Adrenal gland (tissue), 12 donors: ENCODE results near the gene JARID2. TPM values are rescaled to one million over a fixed set of nuclear protein-coding genes. Genes with fewer than 3 reads are reported as not detected.

ENCODE experiments used
- DNase-seq, 7 donors: peaks; one replicate each; pipeline ENCODE4 v3.0.0-alpha.2; 2019 to 2020
- H3K27ac ChIP-seq, 5 donors: fragments of 200-600 bp; sonication (generic) in 4 of 5; 1 replicate in 3 of 5; 2 replicates in 2 of 5; pipeline versions ENCODE4 v1.5.1 to v1.8.0; 2016 to 2020; ENCODE audit warnings: mild to moderate bottlenecking in 1 of 5
- H3K27me3 ChIP-seq: fragments of 200-600 bp; 2 replicates; pipeline ENCODE4 v1.8.0; 2021
- H3K36me3 ChIP-seq, 2 donors: fragments of 200-600 bp; replicated peaks in 1 of 2; 1 replicate in 1 of 2; 2 replicates in 1 of 2; pipeline versions ENCODE4 v1.5.1 to v1.8.0; 2018 to 2022
- H3K4me1 ChIP-seq, 2 donors: fragments of 200-600 bp; replicated peaks in 1 of 2; 1 replicate in 1 of 2; 2 replicates in 1 of 2; pipeline versions ENCODE4 v1.5.1 to v1.8.0; 2018 to 2021
- H3K4me3 ChIP-seq, 4 donors: fragments of 200-600 bp; sonication (generic) in 3 of 4; one replicate each; pipeline ENCODE4 v1.5.1; 2016 to 2018
- H3K9me3 ChIP-seq, 3 donors: fragments of 200-600 bp; sonication (generic) in 1 of 3; replicated peaks in 1 of 3; 1 replicate in 2 of 3; 2 replicates in 1 of 3; pipeline versions ENCODE4 v1.5.1 to v1.8.0; 2016 to 2021
- POLR2A ChIP-seq, 2 donors: fragments of 450-650 bp; IDR thresholded peaks; one replicate each; pipeline ENCODE4 v1.6.1; 2017; ENCODE audit warnings: antibody characterized with exemption in 2 of 2, mild to moderate bottlenecking in 2 of 2, moderate library complexity in 1 of 2
- WGBS, 4 donors: extraction: QIAGEN DNeasy Blood & Tissue Kit in 2 of 4; methylation state at CpG; one replicate each; pipeline versions ENCODE4 v1.1.5 to v1.1.7; 2013 to 2017; 5-methylcytosine and 5-hydroxymethylcytosine counted together
- intact Hi-C, 2 donors: fragments of 100-400 bp; cut with DNase I; formaldehyde crosslinking; loops; one replicate each; pipeline versions ENCODE4 v1.14.1 to v1.15.0; 2022 to 2023
- polyA plus RNA-seq, 3 donors: library from polyadenylated mRNA; stranded (reverse); fragments of 200-250 nt in 2 of 3; fragments of 350-450 nt in 1 of 3; fragmentation: Illumina TruSeq in 1 of 3; extraction: RNeasy Lipid Tissue Mini Kit (QIAGEN cat#74804) in 1 of 3; gene quantifications; one replicate each; pipeline ENCODE4 v1.2.3, GENCODE V29; 2013 to 2014
- total RNA-seq, 9 donors: library from RNA; depleted of rRNA in 4 of 9; stranded (reverse); fragments of >200 nt in 4 of 9; fragments of 120-200 nt in 1 of 9; fragmentation: NEBNext Ultra II Directional in 1 of 9; extraction: Animal tissue kit (Norgen Biotek cat#: 25700) in 1 of 9; gene quantifications; one replicate each; pipeline versions ENCODE4 v1.1.0 to v1.2.4, GENCODE V29; 2013 to 2023
- TF ChIP-seq, protein P1 (sequence below), 6 experiments: fragments of 450-650 bp in 4 of 6; fragments of 200-600 bp in 2 of 6; sonication (generic) in 1 of 6; IDR thresholded peaks; 1 replicate in 5 of 6; 2 replicates in 1 of 6; pipeline versions ENCODE4 v1.5.1 to v1.8.0; 2016 to 2021; ENCODE audit warnings: antibody characterized with exemption in 6 of 6, mild to moderate bottlenecking in 2 of 6, moderate library complexity in 1 of 6
- donor health status: healthy with polysubstance abuse.
- donor health status: Bipolar disorder and iron deficiency.
- donor health status: DM: yes; HTN: yes; CAD: no.
- donor health status: DM: no; HTN: no; CAD: no.
- donor health status: DM: no; HTN: no; CAD: no.
- donor health status: DM: yes; HTN: yes; CAD: no.

The JARID2 gene
- total and polyA plus RNA-seq, 12 donors: 3.0 to 13.6 (median 8.2) TPM

DNA sequence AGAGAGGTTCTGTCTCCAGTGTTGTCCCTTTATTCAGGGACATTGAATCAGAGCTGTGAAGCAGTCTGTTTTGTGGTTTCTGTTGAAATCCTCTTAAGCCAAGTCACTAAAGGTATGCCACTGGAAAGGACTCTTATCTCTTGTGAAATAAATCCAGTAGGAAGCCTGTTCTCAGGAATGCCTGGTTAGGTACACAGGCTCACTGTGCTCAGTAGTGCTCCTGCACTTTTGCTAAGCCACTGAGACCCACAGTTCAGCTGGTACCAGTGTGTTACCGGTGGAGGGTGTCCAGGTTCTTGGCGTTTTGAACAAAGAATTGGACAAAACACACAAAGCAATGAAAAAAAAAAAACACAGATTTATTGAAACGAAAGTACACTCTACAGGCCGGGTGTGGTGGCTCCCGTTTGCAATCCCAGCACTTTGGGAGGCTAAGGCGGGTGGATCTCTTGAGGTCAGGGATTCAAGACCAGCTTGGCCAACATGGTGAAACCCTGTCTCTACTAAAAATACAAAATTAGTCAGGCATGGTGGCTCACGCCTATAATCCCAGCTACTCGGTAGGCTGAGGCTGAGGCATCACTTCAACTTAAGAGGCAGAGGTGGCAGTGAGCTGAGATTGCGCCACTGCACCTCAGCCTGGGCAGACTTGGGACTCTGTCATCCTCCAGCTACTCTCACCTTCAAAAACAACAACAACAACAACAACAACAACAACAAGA lies 186.1 kb downstream of the JARID2 start:
- Histone ChIP-seq H3K27ac (no peak overlapping the region), H3K36me3 (no peaks in the 10 kb centered on the region), H3K4me3 (no peak overlapping the region), H3K9me3 (no peaks in the 10 kb centered on the region), H3K27me3 (no peaks in the 10 kb centered on the region), H3K4me1 (peaks cover 0 to 36% of the 10 kb centered on the region in 2 donors)
- no peak for DNase-seq
- intact Hi-C loops: loop anchor here in 1 of 2 donors (10.0 kb wide), 1 partner anchor 117 kb away; no protein-coding TSS in a partner anchor
- TF ChIP-seq, protein P1, sequence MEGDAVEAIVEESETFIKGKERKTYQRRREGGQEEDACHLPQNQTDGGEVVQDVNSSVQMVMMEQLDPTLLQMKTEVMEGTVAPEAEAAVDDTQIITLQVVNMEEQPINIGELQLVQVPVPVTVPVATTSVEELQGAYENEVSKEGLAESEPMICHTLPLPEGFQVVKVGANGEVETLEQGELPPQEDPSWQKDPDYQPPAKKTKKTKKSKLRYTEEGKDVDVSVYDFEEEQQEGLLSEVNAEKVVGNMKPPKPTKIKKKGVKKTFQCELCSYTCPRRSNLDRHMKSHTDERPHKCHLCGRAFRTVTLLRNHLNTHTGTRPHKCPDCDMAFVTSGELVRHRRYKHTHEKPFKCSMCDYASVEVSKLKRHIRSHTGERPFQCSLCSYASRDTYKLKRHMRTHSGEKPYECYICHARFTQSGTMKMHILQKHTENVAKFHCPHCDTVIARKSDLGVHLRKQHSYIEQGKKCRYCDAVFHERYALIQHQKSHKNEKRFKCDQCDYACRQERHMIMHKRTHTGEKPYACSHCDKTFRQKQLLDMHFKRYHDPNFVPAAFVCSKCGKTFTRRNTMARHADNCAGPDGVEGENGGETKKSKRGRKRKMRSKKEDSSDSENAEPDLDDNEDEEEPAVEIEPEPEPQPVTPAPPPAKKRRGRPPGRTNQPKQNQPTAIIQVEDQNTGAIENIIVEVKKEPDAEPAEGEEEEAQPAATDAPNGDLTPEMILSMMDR (IDR thresholded peaks at IDR 0.05): no peak
- TF ChIP-seq POLR2A (IDR thresholded peaks at IDR 0.05): no peak
- 82 to 90% (median 87%) methylated on average over 9 of the region's 9 CpGs for WGBS, 4 donors

- Histone ChIP-seq H3K9me3 (no peaks in the 10 kb centered on the region), H3K36me3 (no peaks in the 10 kb centered on the region), H3K27me3 (no peaks in the 10 kb centered on the region), H3K4me1 (peaks cover 0 to 36% of the 10 kb centered on the region in 2 donors), H3K4me3 (no peak overlapping the region), H3K27ac (no peak overlapping the region)
- intact Hi-C loops: loop anchor here in 1 of 2 donors (10.0 kb wide), 1 partner anchor 119 kb away; no protein-coding TSS in a partner anchor
- TF ChIP-seq, protein P1 (IDR thresholded peaks at IDR 0.05): no peak
- TF ChIP-seq POLR2A (IDR thresholded peaks at IDR 0.05): no peak
- WGBS, 4 donors: 48 to 64% (median 56%) methylated on average over 2 of the region's 2 CpGs
- no peak for DNase-seq
Observed at GRCh38 chr6:15433511-15433861, 187.6 kb downstream of the JARID2 start.

- TF ChIP-seq, protein P1 (IDR thresholded peaks at IDR 0.05): no peak
- no peak for TF ChIP-seq POLR2A (IDR thresholded peaks at IDR 0.05)
- 77 to 87% (median 85%) methylated on average over 1 of the region's 1 CpG for WGBS, 4 donors
- no peaks in the 10 kb centered on the region for H3K9me3 ChIP-seq
- DNase-seq: no peak
- H3K27me3 ChIP-seq: no peaks in the 10 kb centered on the region
- no peaks in the 10 kb centered on the region for H3K36me3 ChIP-seq
- H3K4me3 ChIP-seq: no peak overlapping the region
- H3K27ac ChIP-seq: no peak overlapping the region
- peaks cover 0 to 39% of the 10 kb centered on the region in 2 donors for H3K4me1 ChIP-seq
- intact Hi-C loops: loop anchor here in 1 of 2 donors (10.0 kb wide), 1 partner anchor 119 kb away; no protein-coding TSS in a partner anchor
Observed at GRCh38 chr6:15434263-15434662, 188.4 kb downstream of the JARID2 start.

GRCh38 chr6:15434823-15435380 lies 189.0 kb downstream of the JARID2 start:
- no peaks in the 10 kb centered on the region for H3K36me3 ChIP-seq
- no peak overlapping the region for H3K27ac ChIP-seq
- TF ChIP-seq, protein P1 (IDR thresholded peaks at IDR 0.05): no peak
- TF ChIP-seq POLR2A (IDR thresholded peaks at IDR 0.05): no peak
- no peaks in the 10 kb centered on the region for H3K9me3 ChIP-seq
- peaks cover 3 to 35% of the 10 kb centered on the region in 2 donors for H3K4me1 ChIP-seq
- WGBS, 4 donors: 96 to 100% (median 98%) methylated on average over 2 of the region's 2 CpGs
- intact Hi-C loops: loop anchor here in 1 of 2 donors (10.0 kb wide), 1 partner anchor 120 kb away; no protein-coding TSS in a partner anchor
- DNase-seq: no peak
- no peaks in the 10 kb centered on the region for H3K27me3 ChIP-seq
- no peak overlapping the region for H3K4me3 ChIP-seq
